ENCODE measurements around the gene PJVK. TPM values are rescaled to one million over a fixed set of nuclear protein-coding genes. Genes with fewer than 3 reads are reported as not detected.

PJVK gene
- total and polyA plus RNA-seq, 10 of the 15 experiments (the other 5 are each of a cell fraction or from before 2014, with no cell fraction given): 1.8 to 6.8 (median 3.2) TPM

- TF ChIP-seq CEBPB (IDR thresholded peaks at IDR 0.05; ENCODE audit: borderline replicate concordance in 1 of 2, low read depth in 2 of 2, low read length in 2 of 2) (peak in 1 of 2 experiments; percentile 69; a peak in 1 of 4 replicates), SIN3A (IDR thresholded peaks at IDR 0.05; ENCODE audit: low read depth, low read length) (peak; percentile 63; the same call in 1 of the 2 replicates), DPF2 (IDR thresholded peaks at IDR 0.05) (0 out of 2 replicates have a peak, but pooled peaks have one; percentile 44), BHLHE40 (IDR thresholded peaks at IDR 0.05; ENCODE audit: borderline replicate concordance in 1 of 2, low read depth in 2 of 2, low read length in 1 of 2) (peak; percentile 57 to 64; a peak in 3 of 4 replicates), ZZZ3 (IDR thresholded peaks at IDR 0.05; ENCODE audit: control insufficient read depth, insufficient read length, low read depth) (no peak), PRDM15 (CRISPR knock-in tag; IDR thresholded peaks at IDR 0.05) (no peak), SUZ12 (IDR thresholded peaks at IDR 0.05; ENCODE audit: unreplicated experiment) (no peak), ZNF384 (IDR thresholded peaks at IDR 0.05; ENCODE audit: borderline replicate concordance, low read depth, low read length) (no peak)
Measured at GRCh38 chr2:178414266-178415247, 36.6 kb upstream of the PJVK start (continued).
